Measurements from ENCODE around the gene HPGDS.

HPGDS gene

GRCh38 chr4:94357624-94358023 is 15.0 kb upstream of the HPGDS start:
- no peak for TF ChIP-seq CTCF (conservative IDR thresholded peaks at IDR 0.05; ENCODE audit: low read length)
- H3K4me3 ChIP-seq (ENCODE audit: low read length): no peak overlapping the region
- DNase-seq (ENCODE audit: low read depth): no peak

GRCh38 chr4:94356444-94356843 is 13.8 kb upstream of the HPGDS start:
- no peak overlapping the region for H3K4me3 ChIP-seq (ENCODE audit: low read length)
- no peak for DNase-seq (ENCODE audit: low read depth)
- no peak for TF ChIP-seq CTCF (conservative IDR thresholded peaks at IDR 0.05; ENCODE audit: low read length)

- no peak overlapping the region for H3K4me3 ChIP-seq (ENCODE audit: low read length)
- no peak for TF ChIP-seq CTCF (conservative IDR thresholded peaks at IDR 0.05; ENCODE audit: low read length)
- no peak for DNase-seq (ENCODE audit: low read depth)
These were observed 11.8 kb upstream of the HPGDS start for GRCh38 chr4:94354474-94354896.

- TF ChIP-seq CTCF (conservative IDR thresholded peaks at IDR 0.05; ENCODE audit: low read length): no peak
- no peak overlapping the region for H3K4me3 ChIP-seq (ENCODE audit: low read length)
- DNase-seq (ENCODE audit: low read depth): no peak
These were observed 10.4 kb upstream of the HPGDS start for GRCh38 chr4:94352996-94353395.

- no peak for TF ChIP-seq CTCF (conservative IDR thresholded peaks at IDR 0.05; ENCODE audit: low read length)
- no peak overlapping the region for H3K4me3 ChIP-seq (ENCODE audit: low read length)
- DNase-seq (ENCODE audit: low read depth): no peak
These were observed 9.5 kb upstream of the HPGDS start for GRCh38 chr4:94352163-94352562.

GRCh38 chr4:94351319-94351718 is 8.7 kb upstream of the HPGDS start:
- no peak overlapping the region for H3K4me3 ChIP-seq (ENCODE audit: low read length)
- TF ChIP-seq CTCF (conservative IDR thresholded peaks at IDR 0.05; ENCODE audit: low read length): no peak

GRCh38 chr4:94350095-94350494 is 7.5 kb upstream of the HPGDS start:
- H3K4me3 ChIP-seq (ENCODE audit: low read length): no peak overlapping the region
- DNase-seq (ENCODE audit: low read depth): no peak
- TF ChIP-seq CTCF (conservative IDR thresholded peaks at IDR 0.05; ENCODE audit: low read length): no peak

More at GRCh38 chr4:94351319-94351718, 8.7 kb upstream of the HPGDS start:
- no peak for DNase-seq (ENCODE audit: low read depth)
